GM19438 (cell line): ENCODE results near the gene NDUFV2.
A peak's percentile ranks its signal among the peaks of the same experiment; 100 is the strongest.
"Not testable (repeated sequence)": the region's sequence is repeated elsewhere in the genome, so short reads cannot be mapped to it uniquely, and the experiment has no call there.

ENCODE experiments used
- ATAC-seq: cut with Tn5 transposase; IDR thresholded peaks from one replicate; pipeline ENCODE4 v1.9.1; 2021; ENCODE audit warnings: low read depth; ENCODE audit not compliant: unreplicated experiment

Gene NDUFV2

DNA sequence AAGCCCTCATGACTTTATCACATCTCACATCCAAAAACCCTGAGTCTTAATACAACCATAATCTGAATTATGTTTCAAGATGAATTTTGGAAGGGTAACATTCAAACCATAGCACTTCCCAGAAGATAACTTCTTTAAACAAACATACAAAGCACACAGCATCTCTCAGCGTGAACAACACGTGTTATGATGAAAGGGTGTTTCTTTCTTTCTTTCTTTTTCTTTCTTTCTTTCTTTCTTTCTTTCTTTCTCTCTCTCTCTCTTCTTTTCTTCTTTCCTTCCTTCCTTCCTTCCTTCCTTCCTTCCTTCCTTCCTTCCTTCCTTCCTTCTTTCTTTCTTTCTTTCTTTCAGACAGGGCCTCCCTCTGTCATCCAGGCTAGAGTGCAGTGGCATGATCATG is 13.8 kb upstream of the NDUFV2 start:
- not testable (repeated sequence) for ATAC-seq

DNA sequence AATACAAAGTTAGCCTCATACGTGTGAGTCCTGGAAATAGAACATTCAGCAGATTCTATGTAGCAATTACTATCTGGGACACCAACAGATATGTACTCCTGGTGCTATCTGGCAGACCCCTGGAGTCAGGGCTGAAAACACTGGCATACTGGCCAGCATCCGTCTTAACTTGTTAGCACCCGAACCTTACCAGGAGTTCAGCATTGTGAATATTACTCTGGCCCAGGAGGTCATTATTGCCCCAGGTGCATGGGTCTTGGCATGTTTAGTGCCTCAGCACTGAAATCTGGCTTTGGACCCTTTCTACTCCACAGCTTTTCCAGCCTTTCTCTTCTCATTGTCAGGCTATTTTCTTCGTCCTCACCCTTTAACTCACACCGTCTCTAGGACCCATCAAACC is 11.9 kb upstream of the NDUFV2 start:
- no peak for ATAC-seq

DNA sequence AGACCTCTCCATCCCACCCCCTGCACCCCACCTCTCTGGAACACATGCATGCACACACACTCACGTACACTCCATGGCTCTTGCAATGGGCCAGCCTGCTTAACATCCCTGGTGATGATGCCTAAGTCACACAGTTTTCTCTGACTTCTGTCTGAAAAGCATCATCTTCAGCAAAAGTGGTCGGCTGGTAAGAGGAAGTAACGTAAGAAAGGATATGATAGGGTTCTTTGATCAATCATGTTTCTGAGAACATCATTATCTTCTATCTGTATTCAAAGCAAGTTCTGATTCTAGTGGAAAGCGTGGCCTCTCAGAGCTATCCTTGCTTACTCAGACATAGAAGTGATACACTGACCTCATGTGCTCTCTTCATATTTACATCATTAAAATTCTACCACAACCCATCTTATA is 11.4 kb upstream of the NDUFV2 start:
- ATAC-seq = no peak

GRCh38 chr18:9092665-9093064 is 9.8 kb upstream of the NDUFV2 start:
- no peak for ATAC-seq

DNA sequence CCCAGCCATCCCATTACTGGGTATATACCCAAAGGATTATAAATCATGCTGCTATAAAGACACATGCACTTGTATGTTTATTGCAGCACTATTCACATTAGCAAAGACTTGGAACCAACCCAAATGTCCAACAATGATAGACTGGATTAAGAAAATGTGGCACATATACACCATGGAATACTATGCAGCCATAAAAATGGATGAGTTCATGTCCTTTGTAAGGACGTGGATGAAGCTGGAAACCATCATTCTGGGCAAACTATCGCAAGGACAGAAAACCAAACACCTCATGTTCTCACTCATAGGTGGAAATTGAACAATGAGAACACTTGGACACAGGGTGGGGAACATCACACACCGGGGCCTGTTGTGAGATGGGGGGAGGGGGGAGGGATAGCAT is 9.4 kb upstream of the NDUFV2 start:
- not testable (repeated sequence) for ATAC-seq

- ATAC-seq = no peak
These were observed 7.9 kb upstream of the NDUFV2 start for GRCh38 chr18:9094307-9095226.

DNA sequence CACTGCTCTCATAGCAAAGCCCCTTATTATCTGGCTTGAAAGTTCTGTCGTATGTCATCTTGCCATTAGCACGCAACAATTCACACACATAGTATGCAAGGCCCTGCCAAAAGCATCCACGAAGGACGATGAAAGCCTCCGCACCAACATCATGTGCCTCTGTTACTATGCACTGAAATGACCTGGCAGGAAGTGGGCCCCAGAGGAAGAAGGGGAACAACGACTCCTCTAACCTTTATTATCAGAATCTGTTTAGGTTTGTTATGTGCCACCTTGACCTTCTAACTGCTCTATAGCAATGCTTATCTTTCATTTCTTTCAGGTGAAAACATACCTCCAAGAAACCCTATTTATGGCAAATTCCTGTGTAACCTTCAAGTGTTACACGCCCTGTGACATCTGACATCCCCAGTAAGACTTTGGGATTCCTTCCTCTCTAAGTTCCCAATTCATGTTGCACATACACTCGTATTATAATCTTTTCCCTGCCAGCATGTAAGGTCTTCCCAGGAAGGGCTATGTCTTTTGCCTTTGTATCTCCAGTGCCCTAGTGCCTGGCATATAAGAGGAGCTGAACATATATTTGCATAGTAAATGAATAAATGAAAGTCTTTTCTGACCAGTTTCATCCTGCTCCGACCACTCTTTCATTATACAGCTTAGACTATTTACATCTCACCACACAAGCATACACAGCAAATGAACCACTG is 7.0 kb upstream of the NDUFV2 start:
- ATAC-seq = peak; percentile 95

DNA sequence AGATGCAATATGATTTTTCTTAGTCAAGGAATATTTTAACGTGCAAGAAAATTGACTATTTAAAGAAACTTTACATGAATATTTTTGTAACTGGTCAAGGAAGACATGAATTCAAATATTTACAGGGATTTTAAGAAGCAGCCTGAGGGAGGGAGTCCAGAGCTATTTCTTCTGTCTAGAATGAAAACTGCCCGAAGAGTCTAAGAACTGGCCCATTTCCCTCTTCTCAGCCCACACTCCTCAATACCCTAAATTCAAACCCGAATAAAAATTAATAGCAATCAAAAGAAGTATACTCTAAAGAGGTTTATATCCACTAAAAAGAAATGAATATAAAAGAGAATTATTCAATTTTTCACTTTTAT is 6.5 kb upstream of the NDUFV2 start:
- ATAC-seq = peak; percentile 30

DNA sequence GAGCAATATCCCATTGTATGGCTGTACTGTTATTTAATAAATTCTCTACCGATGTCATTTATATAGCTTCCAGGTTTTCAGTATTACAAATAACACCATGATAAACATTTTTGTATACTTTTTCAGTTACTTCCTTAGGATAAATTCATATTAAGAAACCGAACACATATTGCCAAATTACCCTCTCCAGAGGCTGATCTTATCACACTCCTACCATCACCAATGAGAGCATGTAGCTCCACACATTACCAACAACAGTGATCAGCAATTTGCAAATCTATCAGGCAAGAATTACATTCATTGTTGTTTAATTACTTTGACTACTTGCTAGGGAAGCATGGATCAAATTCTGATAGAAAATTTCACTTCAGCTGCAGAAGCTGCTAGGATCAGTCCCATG is 5.8 kb upstream of the NDUFV2 start:
- ATAC-seq = no peak

DNA sequence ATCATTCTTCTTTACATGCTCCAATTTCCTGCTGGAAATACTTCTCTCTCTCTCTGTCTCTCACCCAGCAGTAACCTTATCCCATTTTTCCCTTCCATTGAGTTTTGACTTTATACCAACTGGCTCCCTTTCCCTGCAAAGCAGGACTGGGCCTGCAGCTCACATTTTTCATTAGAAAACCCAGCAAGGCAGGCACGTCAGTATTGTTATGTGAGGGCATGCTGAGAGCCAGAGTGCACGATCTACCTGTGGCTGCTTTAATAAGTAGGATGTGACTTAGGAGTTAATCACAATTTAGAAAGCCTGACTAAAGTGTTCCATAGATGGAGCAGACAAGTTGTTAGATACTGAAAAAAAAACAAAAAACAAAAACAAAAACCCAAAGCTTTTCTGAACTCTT is 5.2 kb upstream of the NDUFV2 start:
- no peak for ATAC-seq

DNA sequence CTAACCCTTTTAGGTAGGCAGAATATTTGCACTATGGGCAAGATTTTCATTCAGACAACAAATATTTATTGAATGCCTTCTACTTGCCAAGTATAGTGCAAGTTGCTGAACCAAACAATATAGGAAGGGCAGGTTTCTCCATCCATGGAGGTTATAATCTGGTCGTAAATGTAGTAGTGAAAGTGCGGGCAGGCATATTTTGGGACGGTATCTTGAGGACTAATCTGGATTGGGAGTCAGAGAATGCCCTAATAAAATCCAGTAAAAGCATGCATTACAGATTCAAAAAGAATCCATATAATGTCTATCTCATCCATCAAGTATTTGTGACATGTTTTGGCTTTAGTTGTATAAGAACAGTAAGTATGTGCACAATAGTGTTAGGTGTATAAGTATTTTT is 1.7 kb upstream of the NDUFV2 start:
- no peak for ATAC-seq

GRCh38 chr18:9101730-9102507 is 580 bp upstream of the NDUFV2 start:
- no peak for ATAC-seq

DNA sequence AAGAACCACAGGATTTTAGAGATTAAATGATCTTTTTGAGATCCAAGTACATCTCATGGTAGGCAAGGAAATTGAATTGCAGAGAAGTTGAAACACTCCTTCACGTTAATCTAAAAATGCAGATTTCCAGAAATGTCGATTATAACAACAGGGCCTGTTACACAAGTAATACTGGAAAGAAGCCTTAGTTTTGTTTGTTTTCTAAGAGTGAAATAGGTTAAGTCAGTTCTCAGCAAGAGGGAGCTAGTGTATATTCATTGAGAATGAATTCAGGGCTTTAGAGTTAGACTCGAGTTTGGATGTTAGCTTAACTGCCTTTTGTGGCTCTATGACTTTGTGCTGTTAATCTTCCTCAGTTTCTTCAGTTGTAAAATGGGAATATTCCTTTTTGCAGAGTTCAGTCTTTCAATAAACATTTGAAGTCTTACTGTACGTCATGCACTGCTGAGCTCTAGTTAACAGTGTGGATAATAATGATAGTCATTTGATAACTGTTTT is 926 bp downstream of the NDUFV2 start:
- no peak for ATAC-seq

DNA sequence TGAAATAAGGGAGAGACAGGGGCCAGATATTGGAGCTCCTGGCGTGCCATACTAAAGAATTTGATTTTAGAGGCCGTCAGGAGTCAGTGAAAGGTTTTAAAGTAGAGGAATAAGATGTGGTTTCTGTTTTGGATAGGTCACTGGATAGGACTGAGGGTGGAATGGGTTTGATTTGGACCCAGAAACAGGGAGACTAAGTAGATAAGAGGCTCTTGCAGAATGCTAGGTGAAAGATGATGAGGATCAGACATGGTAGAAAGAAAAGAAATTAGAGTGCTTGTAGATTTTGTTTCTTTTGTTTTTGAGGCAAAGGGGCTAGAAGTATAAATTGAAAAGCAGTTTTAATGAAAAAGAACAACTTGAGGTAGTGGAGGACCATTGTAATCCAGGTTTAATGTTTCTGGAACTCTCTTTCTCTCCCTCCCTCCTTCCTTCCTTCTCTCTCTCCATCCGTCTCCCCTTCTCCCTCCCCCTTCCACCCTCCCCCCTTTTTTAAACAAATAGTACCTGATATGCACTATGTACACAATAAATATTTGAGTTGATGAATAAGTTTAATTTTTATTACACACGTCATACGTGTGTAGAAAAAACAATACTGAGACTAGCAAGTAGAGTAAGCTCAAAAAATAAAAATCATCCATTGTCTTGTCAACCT is 1.9 kb downstream of the NDUFV2 start:
- no peak for ATAC-seq

GRCh38 chr18:9105420-9105819 is 2.9 kb downstream of the NDUFV2 start:
- no peak for ATAC-seq

GRCh38 chr18:9106094-9106493 is 3.6 kb downstream of the NDUFV2 start:
- no peak for ATAC-seq

- no peak for ATAC-seq
These were observed 4.5 kb downstream of the NDUFV2 start for GRCh38 chr18:9106800-9107584.

- no peak for ATAC-seq
These were observed 6.4 kb downstream of the NDUFV2 start for GRCh38 chr18:9108911-9109310.

- ATAC-seq = no peak
These were observed 7.0 kb downstream of the NDUFV2 start for GRCh38 chr18:9109523-9109922.
